H1 (cell line): ENCODE measurements around the gene ZNG1C. TPM values are rescaled to one million over a fixed set of nuclear protein-coding genes. Genes with fewer than 3 reads are reported as not detected.

Source experiments
- polyA plus RNA-seq, 7 experiments: library from polyadenylated mRNA; depleted of rRNA in 3 of 7; stranded (reverse) in 5 of 7; unstranded in 2 of 7; fragments of >200 nt in 5 of 7; fragments of 200-250 nt in 2 of 7; gene quantifications; 1 replicate in 5 of 7; 2 replicates in 1 of 7; 4 replicates in 1 of 7; pipeline versions ENCODE4 v1.2.1 to v1.2.3, GENCODE V29; 2011 to 2013; ENCODE audit warnings: missing spikeins in 2 of 7, mixed read lengths in 2 of 7
- total RNA-seq: library from RNA; stranded (reverse); fragmentation: NEBNext Ultra II Directional; extraction: Animal tissue kit (Norgen Biotek cat#: 25700); gene quantifications from 2 replicates; pipeline ENCODE4 v1.2.1, GENCODE V29; 2021

The ZNG1C gene
- total and polyA plus RNA-seq, 2 of the 8 experiments (the other 6 are each of a cell fraction or from before 2014, with no cell fraction given), result 12.9 to 17.2 TPM

Other genes starting within 250 kb of the ZNG1C start
- 0.15 TPM in 1 of 2 replicates, not detected in the other for gene FOXD4L3, start 60.9 kb downstream of the ZNG1C start, total RNA-seq
- not detected in 2 replicates for gene FOXD4L3, start 60.9 kb downstream of the ZNG1C start, polyA plus RNA-seq (2011; rRNA removed)
- gene PGM5, start 114.6 kb downstream of the ZNG1C start, total RNA-seq, result not detected in 2 replicates
- gene PGM5, start 114.6 kb downstream of the ZNG1C start, polyA plus RNA-seq (2011; rRNA removed), result 0.06 TPM in 1 of 2 replicates, not detected in the other